Kidney capillary endothelial cell (primary cell): ENCODE measurements around the gene BTRC.
"Not testable (repeated sequence)": the region's sequence is repeated elsewhere in the genome, so short reads cannot be mapped to it uniquely, and the experiment has no call there.

Experiments
- DNase-seq: peaks from one replicate; pipeline ENCODE4 v3.0.0-alpha.2; 2018; ENCODE audit warnings: low spot score

The BTRC gene

GRCh38 chr10:101353692-101354327, at the start of gene BTRC:
BTRC (plus strand) TSS chr10:101354165; CDS start chr10:101354181, 16 bp downstream.
- peak; percentile 97 for DNase-seq

GRCh38 chr10:101304316-101304715, 49.6 kb upstream of the BTRC start:
- no peak for DNase-seq

GRCh38 chr10:101305320-101306241, 48.4 kb upstream of the BTRC start:
- DNase-seq = no peak

- no peak for DNase-seq
Observed at GRCh38 chr10:101308051-101308450, 45.9 kb upstream of the BTRC start.

GRCh38 chr10:101310529-101311184, 43.3 kb upstream of the BTRC start:
- DNase-seq = no peak

GRCh38 chr10:101311185-101312066, 42.5 kb upstream of the BTRC start:
- no peak for DNase-seq

- no peak for DNase-seq
Observed at GRCh38 chr10:101319241-101319915, 34.6 kb upstream of the BTRC start.

GRCh38 chr10:101321073-101321472, 32.9 kb upstream of the BTRC start:
- no peak for DNase-seq

- no peak for DNase-seq
Observed at GRCh38 chr10:101322266-101323108, 31.5 kb upstream of the BTRC start.

GRCh38 chr10:101323495-101323894, 30.5 kb upstream of the BTRC start:
- no peak for DNase-seq

- DNase-seq = not testable (repeated sequence)
Observed at GRCh38 chr10:101327454-101327853, 26.5 kb upstream of the BTRC start.

- DNase-seq = no peak
Observed at GRCh38 chr10:101329341-101330032, 24.5 kb upstream of the BTRC start.

GRCh38 chr10:101330231-101330630, 23.7 kb upstream of the BTRC start:
- DNase-seq = no peak

GRCh38 chr10:101330631-101331225, 23.2 kb upstream of the BTRC start:
- DNase-seq = no peak

- DNase-seq = no peak
Observed at GRCh38 chr10:101331956-101332355, 22.0 kb upstream of the BTRC start.

- not testable (repeated sequence) for DNase-seq
Observed at GRCh38 chr10:101334259-101334658, 19.7 kb upstream of the BTRC start.

GRCh38 chr10:101336382-101336781, 17.6 kb upstream of the BTRC start:
- no peak for DNase-seq

GRCh38 chr10:101337836-101338235, 16.1 kb upstream of the BTRC start:
- no peak for DNase-seq

GRCh38 chr10:101341438-101341837, 12.5 kb upstream of the BTRC start:
- DNase-seq = no peak
